WTC11 (cell line): ENCODE measurements around the gene MIB2. TPM values are rescaled to one million over a fixed set of nuclear protein-coding genes. Genes with fewer than 3 reads are reported as not detected.

ENCODE experiments used
- ATAC-seq: fragments of 200-7000 bp; cut with Tn5 transposase; 2 replicates; pipeline ENCODE4 v1.10.0; 2021; ENCODE audit warnings: mild to moderate bottlenecking, moderate library complexity
- CTCF ChIA-PET: fragments of 300-600 bp; sonication (Branson Sonifier 250); formaldehyde crosslinking; loops from one replicate; lab custom pipeline; 2021; ENCODE audit warnings: antibody characterized with exemption; lab: Charles Lee
- POLR2A ChIA-PET: fragments of 350-600 bp; sonication (Branson Sonifier 250); formaldehyde crosslinking; loops from one replicate; lab custom pipeline; 2021; ENCODE audit warnings: antibody characterized with exemption; lab: Charles Lee
- DNase-seq: peaks from one replicate; pipeline ENCODE4 v3.0.0; 2021; ENCODE audit warnings: low spot score
- H3K27ac Mint-ChIP-seq: 2 replicates; pipeline ENCODE4 v1.8.0; 2021; ENCODE audit warnings: mixed read lengths
- H3K27me3 Mint-ChIP-seq: 2 replicates; pipeline ENCODE4 v1.8.0; 2021; ENCODE audit warnings: low read depth, mild to moderate bottlenecking, moderate library complexity, mixed read lengths
- H3K36me3 Mint-ChIP-seq: 2 replicates; pipeline ENCODE4 v1.8.0; 2021; ENCODE audit warnings: mixed read lengths
- H3K4me1 Mint-ChIP-seq: 2 replicates; pipeline ENCODE4 v1.8.0; 2022; ENCODE audit warnings: mixed read lengths
- H3K4me3 Mint-ChIP-seq: 2 replicates; pipeline ENCODE4 v1.8.0; 2021; ENCODE audit warnings: mild to moderate bottlenecking, moderate library complexity, mixed read lengths
- H3K9me3 Mint-ChIP-seq: 2 replicates; pipeline ENCODE4 v1.8.0; 2021; ENCODE audit warnings: mixed read lengths
- CDX4 ChIP-seq: fragments of 250-450 bp; sonication (Bioruptor Pico); IDR thresholded peaks from 2 replicates; pipeline ENCODE4 v1.9.0; 2021; ENCODE audit warnings: moderate library complexity, mild to moderate bottlenecking, inconsistent platforms, borderline replicate concordance
- E2F1 ChIP-seq: sonication (generic); formaldehyde crosslinking; IDR thresholded peaks from 2 replicates; pipeline ENCODE4 v1.8.0; 2022; ENCODE audit warnings: mild to moderate bottlenecking, missing genetic modification reagents
- ELF4 ChIP-seq: sonication (generic); formaldehyde crosslinking; IDR thresholded peaks from 2 replicates; pipeline ENCODE4 v1.8.1; 2022; ENCODE audit warnings: low read depth, mild to moderate bottlenecking, moderate library complexity, missing genetic modification reagents
- GTF2I ChIP-seq: fragments of 250-450 bp; sonication (Bioruptor Pico); conservative IDR thresholded peaks from 2 replicates; pipeline ENCODE4 v1.4.0; 2021; ENCODE audit warnings: mild to moderate bottlenecking
- HMGA2 ChIP-seq: fragments of 250-450 bp; sonication (Bioruptor Pico); IDR thresholded peaks from 2 replicates; pipeline ENCODE4 v1.4.0; 2021; ENCODE audit warnings: mild to moderate bottlenecking, moderate library complexity
- JAZF1 ChIP-seq: fragments of 250-450 bp; sonication (Bioruptor Pico); IDR thresholded peaks from 2 replicates; pipeline ENCODE4 v1.9.0; 2021; ENCODE audit warnings: moderate library complexity, mild to moderate bottlenecking, inconsistent platforms
- MYBL2 ChIP-seq: sonication (generic); formaldehyde crosslinking; IDR thresholded peaks from 2 replicates; pipeline ENCODE4 v1.8.1; 2023; ENCODE audit warnings: mild to moderate bottlenecking, moderate library complexity, missing genetic modification reagents
- NFATC4 ChIP-seq: fragments of 250-450 bp; sonication (Bioruptor Pico); IDR thresholded peaks from 2 replicates; pipeline ENCODE4 v1.9.0; 2021; ENCODE audit warnings: mild to moderate bottlenecking
- NFYB ChIP-seq: sonication (generic); formaldehyde crosslinking; conservative IDR thresholded peaks from 2 replicates; pipeline ENCODE4 v1.8.0; 2022; ENCODE audit warnings: low read depth, missing genetic modification reagents
- PREB ChIP-seq: sonication (generic); formaldehyde crosslinking; IDR thresholded peaks from 2 replicates; pipeline ENCODE4 v1.8.1; 2022; ENCODE audit warnings: mild to moderate bottlenecking, missing genetic modification reagents, moderate library complexity, borderline replicate concordance
- RELA ChIP-seq: sonication (generic); formaldehyde crosslinking; IDR thresholded peaks from 2 replicates; pipeline ENCODE4 v1.8.1; 2022; ENCODE audit warnings: missing genetic modification reagents, mild to moderate bottlenecking, borderline replicate concordance
- RORB ChIP-seq: fragments of 250-450 bp; sonication (Bioruptor Pico); IDR thresholded peaks from 2 replicates; pipeline ENCODE4 v1.9.0; 2021; ENCODE audit warnings: mild to moderate bottlenecking
- SOX15 ChIP-seq: fragments of 250-450 bp; sonication (Bioruptor Pico); IDR thresholded peaks from 2 replicates; pipeline ENCODE4 v1.9.0; 2021; ENCODE audit warnings: mild to moderate bottlenecking
- TCF7 ChIP-seq: sonication (generic); formaldehyde crosslinking; IDR thresholded peaks from 2 replicates; pipeline ENCODE4 v1.8.0; 2022; ENCODE audit warnings: mild to moderate bottlenecking, low read depth, missing genetic modification reagents, moderate library complexity
- TEAD4 ChIP-seq: sonication (generic); formaldehyde crosslinking; IDR thresholded peaks from 2 replicates; pipeline ENCODE4 v1.8.0; 2022; ENCODE audit warnings: mild to moderate bottlenecking, missing genetic modification reagents
- ZNF416 ChIP-seq: fragments of 250-450 bp; sonication (Bioruptor Pico); IDR thresholded peaks from 2 replicates; pipeline ENCODE4 v1.9.0; 2021; ENCODE audit warnings: mild to moderate bottlenecking, inconsistent platforms
- ZNF423 ChIP-seq: fragments of 250-450 bp; sonication (Bioruptor Pico); IDR thresholded peaks from 2 replicates; pipeline ENCODE4 v2.1.2; 2022; ENCODE audit warnings: mild to moderate bottlenecking, moderate library complexity
- total RNA-seq: library from RNA; stranded (reverse); gene quantifications from 3 replicates; pipeline ENCODE4 v1.2.3, GENCODE V29; 2021
- TF ChIP-seq, protein P1 (sequence below): sonication (generic); formaldehyde crosslinking; conservative IDR thresholded peaks from 2 replicates; pipeline ENCODE4 v1.8.1; 2023; ENCODE audit warnings: mild to moderate bottlenecking, low read depth, missing genetic modification reagents, moderate library complexity
- TF ChIP-seq, protein P2 (sequence below): sonication (generic); formaldehyde crosslinking; IDR thresholded peaks from 2 replicates; pipeline ENCODE4 v1.8.1; 2022; ENCODE audit warnings: low read depth, missing genetic modification reagents, borderline replicate concordance
- TF ChIP-seq, protein P3 (sequence below): sonication (generic); formaldehyde crosslinking; IDR thresholded peaks from 2 replicates; pipeline ENCODE4 v1.8.1; 2023; ENCODE audit warnings: mild to moderate bottlenecking, missing genetic modification reagents

MIB2 gene
- total RNA-seq, 1 experiment from 2014 or later = 90.6 TPM

DNA sequence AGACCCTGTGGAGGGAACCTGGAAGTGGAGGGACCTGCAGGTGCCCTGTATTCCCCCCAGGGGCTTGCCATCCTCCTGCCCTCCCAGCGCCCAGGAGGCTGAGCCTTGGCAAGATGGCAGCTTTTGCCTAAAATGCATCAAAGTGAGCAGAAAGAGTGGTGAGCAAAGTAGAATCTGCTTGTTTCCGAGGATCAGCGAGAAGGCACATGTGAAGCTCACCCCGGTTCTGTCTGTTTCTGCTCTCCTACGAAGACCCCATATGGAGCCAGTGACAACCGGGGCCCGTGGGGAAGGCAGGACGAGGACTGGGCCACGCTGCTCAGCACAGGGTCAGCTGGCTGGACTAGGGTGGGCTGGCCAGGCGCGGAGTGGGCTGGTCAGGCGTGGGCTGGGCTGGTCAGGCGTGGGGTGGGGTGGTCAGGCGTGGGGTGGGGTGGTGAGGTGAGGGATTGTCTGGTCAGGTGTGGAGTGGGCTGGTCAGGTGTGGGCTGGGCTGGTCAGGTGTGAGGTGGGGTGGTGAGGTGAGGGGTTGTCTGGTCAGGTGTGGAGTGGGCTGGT is 10.2 kb upstream of the MIB2 start (continued):
- no peak for TF ChIP-seq CDX4 (CRISPR knock-in tag)
- TF ChIP-seq JAZF1 (CRISPR knock-in tag) = no peak
- no peak for TF ChIP-seq GTF2I
- no peak for TF ChIP-seq TCF7 (CRISPR knock-in tag)
- no peak for TF ChIP-seq RELA (CRISPR knock-in tag)
- TF ChIP-seq, protein P1, sequence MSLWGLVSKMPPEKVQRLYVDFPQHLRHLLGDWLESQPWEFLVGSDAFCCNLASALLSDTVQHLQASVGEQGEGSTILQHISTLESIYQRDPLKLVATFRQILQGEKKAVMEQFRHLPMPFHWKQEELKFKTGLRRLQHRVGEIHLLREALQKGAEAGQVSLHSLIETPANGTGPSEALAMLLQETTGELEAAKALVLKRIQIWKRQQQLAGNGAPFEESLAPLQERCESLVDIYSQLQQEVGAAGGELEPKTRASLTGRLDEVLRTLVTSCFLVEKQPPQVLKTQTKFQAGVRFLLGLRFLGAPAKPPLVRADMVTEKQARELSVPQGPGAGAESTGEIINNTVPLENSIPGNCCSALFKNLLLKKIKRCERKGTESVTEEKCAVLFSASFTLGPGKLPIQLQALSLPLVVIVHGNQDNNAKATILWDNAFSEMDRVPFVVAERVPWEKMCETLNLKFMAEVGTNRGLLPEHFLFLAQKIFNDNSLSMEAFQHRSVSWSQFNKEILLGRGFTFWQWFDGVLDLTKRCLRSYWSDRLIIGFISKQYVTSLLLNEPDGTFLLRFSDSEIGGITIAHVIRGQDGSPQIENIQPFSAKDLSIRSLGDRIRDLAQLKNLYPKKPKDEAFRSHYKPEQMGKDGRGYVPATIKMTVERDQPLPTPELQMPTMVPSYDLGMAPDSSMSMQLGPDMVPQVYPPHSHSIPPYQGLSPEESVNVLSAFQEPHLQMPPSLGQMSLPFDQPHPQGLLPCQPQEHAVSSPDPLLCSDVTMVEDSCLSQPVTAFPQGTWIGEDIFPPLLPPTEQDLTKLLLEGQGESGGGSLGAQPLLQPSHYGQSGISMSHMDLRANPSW (CRISPR knock-in tag) = no peak
- no peak for TF ChIP-seq NFATC4 (CRISPR knock-in tag)

DNA sequence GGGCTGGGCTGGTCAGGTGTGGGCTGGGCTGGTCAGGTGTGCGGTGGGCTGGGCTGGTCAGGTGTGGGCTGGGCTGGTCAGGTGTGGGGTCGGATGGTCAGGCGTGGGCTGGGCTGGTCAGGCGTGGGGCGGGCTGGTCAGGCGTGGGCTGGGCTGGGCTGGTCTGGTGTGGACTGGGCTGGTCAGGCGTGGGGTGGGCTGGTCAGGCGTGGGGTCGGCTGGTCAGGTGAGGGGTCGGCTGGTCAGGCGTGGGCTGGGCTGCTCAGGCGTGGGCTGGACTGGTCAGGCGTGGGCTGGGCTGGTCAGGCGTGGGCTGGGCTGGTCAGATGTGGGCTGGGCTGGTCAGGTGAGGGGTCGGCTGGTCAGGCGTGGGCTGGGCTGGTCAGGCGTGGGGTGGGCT is 9.6 kb upstream of the MIB2 start:
- H3K9me3 Mint-ChIP-seq = no peaks in the 10 kb centered on the region
- no peak overlapping the region for H3K27ac Mint-ChIP-seq
- ChIA-PET CTCF (no interaction called here), POLR2A (no interaction called here)
- H3K4me3 Mint-ChIP-seq = no peak overlapping the region
- H3K4me1 Mint-ChIP-seq = no peaks in the 10 kb centered on the region
- H3K36me3 Mint-ChIP-seq = no peaks in the 10 kb centered on the region
- TF ChIP-seq ZNF416 (no peak), HMGA2 (CRISPR knock-in tag) (no peak), E2F1 (no peak), ZNF423 (CRISPR knock-in tag) (no peak), NFYB (CRISPR knock-in tag) (no peak), RORB (CRISPR knock-in tag) (no peak), SOX15 (CRISPR knock-in tag) (no peak), GTF2I (no peak), ELF4 (CRISPR knock-in tag) (no peak), TEAD4 (CRISPR knock-in tag) (no peak), PREB (CRISPR knock-in tag) (no peak), CDX4 (CRISPR knock-in tag) (no peak), TCF7 (CRISPR knock-in tag) (no peak), MYBL2 (CRISPR knock-in tag) (no peak)
- TF ChIP-seq, protein P2, sequence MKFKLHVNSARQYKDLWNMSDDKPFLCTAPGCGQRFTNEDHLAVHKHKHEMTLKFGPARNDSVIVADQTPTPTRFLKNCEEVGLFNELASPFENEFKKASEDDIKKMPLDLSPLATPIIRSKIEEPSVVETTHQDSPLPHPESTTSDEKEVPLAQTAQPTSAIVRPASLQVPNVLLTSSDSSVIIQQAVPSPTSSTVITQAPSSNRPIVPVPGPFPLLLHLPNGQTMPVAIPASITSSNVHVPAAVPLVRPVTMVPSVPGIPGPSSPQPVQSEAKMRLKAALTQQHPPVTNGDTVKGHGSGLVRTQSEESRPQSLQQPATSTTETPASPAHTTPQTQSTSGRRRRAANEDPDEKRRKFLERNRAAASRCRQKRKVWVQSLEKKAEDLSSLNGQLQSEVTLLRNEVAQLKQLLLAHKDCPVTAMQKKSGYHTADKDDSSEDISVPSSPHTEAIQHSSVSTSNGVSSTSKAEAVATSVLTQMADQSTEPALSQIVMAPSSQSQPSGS (CRISPR knock-in tag) = no peak
- TF ChIP-seq, protein P3, sequence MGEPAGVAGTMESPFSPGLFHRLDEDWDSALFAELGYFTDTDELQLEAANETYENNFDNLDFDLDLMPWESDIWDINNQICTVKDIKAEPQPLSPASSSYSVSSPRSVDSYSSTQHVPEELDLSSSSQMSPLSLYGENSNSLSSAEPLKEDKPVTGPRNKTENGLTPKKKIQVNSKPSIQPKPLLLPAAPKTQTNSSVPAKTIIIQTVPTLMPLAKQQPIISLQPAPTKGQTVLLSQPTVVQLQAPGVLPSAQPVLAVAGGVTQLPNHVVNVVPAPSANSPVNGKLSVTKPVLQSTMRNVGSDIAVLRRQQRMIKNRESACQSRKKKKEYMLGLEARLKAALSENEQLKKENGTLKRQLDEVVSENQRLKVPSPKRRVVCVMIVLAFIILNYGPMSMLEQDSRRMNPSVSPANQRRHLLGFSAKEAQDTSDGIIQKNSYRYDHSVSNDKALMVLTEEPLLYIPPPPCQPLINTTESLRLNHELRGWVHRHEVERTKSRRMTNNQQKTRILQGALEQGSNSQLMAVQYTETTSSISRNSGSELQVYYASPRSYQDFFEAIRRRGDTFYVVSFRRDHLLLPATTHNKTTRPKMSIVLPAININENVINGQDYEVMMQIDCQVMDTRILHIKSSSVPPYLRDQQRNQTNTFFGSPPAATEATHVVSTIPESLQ (CRISPR knock-in tag) = no peak
- TF ChIP-seq, all 79 proteins: peak for 0
- ATAC-seq (no peak), DNase-seq (no peak)
- H3K27me3 Mint-ChIP-seq = peaks cover 5% of the 10 kb centered on the region
